Midbrain (tissue), 1 donor: ENCODE results near the gene TERT.

Experiments
- DNase-seq: peaks from one replicate; lab custom pipeline; 2025; lab: John Stamatoyannopoulos, UW

TERT gene

DNA sequence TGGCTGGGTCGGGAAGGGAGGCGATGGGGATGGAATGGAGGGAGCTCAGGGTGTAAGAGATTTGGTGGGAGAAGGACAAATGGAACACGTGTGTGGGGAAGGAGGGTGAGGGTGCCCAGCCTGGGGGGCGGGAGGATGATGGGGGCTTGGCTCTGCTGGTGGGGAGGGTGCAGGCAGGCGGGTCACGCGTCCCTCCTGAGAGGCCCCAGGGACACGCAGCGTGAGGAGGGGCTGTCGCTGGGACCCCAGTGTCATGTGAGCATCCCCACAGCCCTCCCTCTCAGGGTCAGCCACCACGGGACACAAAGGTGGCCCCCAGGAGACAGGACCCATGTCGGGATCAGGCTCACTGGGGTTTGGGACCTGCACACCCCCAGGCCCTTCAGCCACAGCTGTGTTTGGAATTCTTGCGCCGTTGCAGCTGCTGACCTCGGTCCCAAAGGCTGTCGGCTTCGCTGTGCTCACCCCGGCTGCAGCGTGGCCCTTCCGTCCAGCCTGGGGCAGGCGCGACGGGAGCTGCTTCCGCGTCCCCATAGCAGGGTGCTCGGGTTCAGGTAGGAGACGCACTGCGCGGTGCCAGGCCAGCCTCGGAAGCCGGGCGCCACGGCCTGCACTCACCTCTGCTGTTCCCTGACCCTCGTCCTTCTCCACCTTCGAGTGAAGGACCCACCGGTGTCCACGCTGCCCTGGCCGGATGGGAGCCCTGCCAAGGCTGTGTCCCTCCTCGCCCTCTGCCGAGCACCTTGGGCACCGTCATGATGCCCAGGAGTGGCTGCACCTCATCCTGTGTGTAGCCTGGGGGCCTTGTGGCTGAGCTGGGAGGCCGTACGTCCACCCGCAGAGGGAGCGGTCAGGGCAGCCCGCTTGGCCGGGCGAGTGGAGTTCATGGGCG is 88.1 kb downstream of the TERT start:
- DNase-seq, result no peak

DNA sequence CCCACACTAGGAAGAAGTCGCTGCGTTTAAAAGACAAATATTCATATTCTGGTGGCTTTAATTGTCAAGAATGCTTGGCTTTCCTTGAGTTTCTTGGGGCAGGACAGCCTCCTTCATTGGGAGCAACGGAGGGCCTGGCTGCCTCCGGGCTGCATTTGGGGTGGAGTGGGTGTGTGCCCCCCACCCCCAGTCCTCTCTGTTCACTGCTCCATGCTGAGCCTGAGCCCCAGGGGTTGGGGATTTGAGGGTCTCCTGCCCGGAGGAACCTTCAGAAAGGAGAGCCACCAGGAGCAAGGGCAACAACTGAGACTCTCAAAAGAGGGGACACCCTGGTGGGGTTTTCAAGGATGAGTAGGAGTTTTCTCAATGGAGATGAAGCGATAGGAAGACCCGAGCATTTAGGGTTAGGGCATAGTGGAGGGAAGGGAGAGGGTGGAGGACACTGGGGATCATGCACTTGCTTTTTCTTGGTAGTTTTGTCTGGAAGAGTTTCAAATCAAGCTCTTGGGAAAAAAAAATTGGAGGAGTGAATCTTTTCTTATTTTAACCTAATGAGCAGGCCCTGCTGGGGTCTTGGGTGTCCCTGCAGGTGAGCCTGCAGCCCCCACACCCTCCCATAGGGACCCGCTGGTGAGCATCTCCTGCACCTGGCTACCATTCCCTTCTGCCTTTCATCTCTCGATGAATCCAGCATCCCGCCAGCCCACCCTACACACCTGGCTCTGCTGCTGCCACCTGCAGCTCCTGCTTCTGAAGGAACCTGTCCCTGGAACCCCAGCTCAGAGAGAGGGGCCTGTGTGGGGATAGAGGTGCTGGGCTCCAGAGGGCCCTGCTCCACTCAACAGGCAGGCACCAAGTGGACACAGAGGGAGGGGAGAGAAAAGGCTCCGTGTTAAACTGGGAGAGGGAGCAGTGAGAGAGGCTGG is 89.3 kb downstream of the TERT start:
- DNase-seq, result no peak

DNA sequence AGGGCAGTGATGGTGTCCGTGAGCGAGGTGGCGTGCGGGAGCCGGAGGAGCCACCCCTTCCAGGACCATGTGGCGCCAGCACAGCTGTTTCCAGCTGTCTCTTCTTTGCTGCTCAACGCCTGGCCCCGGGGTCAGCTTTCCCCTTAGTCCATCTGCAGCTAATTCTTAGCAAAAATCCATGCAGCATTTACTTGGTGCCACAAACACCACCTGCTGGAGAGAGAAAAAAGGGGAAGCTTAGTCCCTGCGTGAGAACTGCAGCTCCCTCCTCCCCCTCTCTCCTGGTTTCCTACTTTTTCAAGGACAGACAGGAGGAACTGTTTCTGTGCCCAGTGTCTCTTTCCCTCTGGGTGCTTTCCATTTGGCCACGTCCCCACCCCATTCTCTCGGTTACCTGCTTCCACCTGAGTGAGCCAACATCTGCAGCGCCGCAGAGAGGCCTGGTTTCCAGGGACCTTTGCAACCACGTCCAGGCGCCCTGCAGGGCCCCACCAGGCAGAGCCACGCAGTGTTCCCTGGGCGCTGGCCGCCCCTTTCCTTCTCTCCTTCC is 90.1 kb downstream of the TERT start:
- no peak for DNase-seq

DNA sequence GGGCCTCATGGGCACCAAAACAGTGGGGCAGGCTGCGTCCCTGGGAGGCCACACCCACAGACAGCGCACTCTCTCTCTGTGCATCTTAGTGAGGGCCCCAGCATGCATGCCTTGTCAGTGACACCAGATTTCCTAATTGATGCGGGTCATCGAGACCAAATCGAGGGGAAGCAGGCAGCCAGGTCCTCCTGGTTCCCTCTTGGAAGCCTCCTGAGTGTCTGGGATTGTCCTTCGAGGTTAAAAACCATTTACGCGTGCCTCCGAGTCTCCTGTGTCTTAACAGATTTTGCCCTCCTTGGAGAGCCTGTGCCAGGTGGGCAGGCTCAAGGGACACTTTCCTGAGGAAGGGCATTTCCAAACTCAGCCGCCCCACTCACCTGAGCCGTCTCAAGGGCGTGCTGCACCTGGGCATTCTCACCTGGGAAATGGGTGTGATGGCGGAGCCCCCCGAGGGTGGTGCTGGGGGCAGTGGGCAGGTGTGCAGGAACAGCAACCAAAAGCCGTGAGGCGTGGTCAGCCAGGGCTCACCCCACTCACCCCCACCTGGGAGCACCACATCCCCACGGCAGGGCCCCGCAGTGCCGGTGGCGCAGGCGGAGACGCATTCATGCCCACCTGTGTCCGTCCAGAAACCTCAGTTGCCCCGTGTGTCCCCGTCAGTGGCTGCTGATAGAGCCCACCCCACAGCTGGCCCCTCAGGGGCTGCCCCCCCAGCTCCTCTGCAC is 90.7 kb downstream of the TERT start:
- no peak for DNase-seq

DNA sequence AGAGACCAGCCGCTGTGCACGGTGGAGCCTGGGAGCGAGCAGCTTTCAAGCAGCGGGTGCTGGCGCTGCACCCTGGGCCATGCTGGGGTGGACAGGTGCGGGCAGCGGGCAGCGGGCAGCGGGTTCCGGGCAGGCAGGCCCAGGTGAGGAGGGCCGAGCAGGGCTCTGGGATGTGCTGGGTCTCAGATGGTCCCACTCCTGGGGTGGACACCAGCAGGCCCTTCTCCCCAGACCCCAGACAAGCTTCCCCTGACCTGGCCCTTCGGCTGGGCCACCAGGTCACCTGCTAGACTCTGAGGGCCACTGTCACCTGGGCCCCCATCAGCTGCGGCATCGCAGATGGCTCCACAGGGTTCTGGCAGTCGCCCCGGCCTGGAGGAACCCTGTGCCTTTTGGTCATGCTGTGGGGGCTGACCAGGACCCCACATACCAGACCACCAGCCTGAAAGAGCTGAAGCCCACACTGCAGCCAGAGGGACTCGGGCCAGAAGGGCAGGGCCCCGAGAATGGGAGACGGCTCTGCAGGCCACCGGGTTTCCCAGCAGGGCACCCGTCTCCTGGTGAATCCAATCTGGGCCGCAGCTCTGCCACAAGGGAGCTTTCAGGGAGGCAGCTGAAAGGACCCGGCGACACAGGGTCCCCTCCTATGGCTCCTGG is 91.4 kb downstream of the TERT start:
- no peak for DNase-seq
